HG02981 (cell line): ENCODE results near the gene IFT80.
A peak's percentile ranks its signal among the peaks of the same experiment; 100 is the strongest.
"Not testable (repeated sequence)": the region's sequence is repeated elsewhere in the genome, so short reads cannot be mapped to it uniquely, and the experiment has no call there.

Experiments used
- ATAC-seq: cut with Tn5 transposase; IDR thresholded peaks from one replicate; pipeline ENCODE4 v1.9.1; 2021; ENCODE audit warnings: mild to moderate bottlenecking, moderate library complexity; ENCODE audit not compliant: unreplicated experiment

Gene IFT80

DNA sequence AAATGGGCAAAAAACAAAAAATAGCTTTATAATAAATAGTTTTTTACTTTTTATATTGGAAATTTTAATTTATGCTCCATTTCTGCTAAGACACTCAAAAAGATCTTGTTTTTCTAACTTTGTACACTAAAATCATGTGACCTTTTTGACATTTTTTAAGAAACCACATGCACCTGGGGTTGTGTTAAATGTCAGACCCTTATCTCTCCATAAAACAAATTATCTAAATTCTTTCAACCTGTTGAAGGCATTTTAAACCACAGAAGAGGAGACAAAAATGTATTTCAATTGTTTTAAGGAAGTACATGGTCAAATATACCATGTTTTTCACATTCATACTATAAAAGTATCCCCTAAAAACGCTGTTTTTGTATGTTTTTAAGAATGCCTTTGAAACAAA, 29.2 kb downstream of the IFT80 start:
- no peak for ATAC-seq

DNA sequence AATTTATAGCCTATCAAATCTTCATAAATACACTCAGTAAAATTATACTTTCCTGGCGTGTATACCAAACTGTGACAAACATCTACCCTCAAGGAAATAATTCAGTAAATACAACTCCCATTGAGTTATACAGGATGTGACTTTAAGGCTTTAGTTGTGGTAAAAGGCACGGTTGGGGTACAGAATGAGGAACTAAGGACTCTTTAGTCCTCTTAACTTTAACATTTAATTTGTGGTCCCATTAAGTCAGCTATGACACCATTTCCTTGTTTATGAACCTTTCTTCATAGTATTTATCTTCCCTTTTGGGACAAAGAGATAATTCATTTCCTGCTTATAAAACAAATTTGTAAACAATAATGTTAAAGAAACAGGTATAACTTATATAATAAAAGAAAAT, 30.2 kb downstream of the IFT80 start:
- peak; percentile 92 for ATAC-seq

DNA sequence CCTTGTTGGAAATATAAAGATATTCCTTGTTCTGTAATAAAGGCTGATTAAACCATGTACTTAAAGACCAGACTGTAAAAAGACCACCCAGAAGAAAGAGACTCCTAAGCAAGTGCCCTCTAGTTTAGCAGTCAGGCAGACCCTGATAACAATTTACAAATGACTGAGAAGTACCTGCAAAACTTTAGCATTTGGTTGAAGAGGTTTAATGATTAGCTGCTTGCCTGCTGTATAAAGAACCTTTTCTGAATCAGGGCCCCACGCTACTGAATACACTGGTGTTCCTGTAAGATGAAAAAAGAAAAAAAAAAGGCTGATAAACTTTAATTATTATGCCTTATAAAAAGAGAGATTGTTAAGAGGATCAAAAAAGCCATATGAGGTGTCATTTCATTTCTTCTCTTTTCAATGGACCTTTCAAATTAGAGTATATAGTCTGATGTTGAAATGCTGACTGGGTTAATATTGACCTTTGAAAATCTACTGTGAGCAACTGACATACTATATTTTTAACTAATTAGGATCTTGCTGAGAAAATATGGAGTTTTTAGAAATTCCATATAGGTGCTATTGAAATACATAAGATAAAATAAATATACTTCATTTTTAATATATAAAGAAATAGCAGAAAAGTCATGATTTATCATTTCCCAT, 33.0 kb downstream of the IFT80 start:
- no peak for ATAC-seq

DNA sequence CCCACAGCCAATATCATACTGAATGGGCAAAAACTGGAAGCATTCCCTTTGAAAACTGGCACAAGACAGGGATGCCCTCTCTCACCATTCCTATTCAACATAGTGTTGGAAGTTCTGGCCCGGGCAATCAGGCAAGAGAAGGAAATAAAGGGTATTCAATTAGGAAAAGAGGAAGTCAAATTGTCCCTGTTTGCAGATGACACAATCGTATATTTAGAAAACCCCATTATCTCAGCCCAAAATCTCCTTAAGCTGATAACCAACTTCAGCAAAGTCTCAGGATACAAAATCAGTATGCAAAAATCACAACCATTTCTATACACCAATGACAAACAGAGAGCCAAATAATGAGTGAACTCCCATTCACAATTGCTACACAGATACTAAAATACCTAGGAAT, 36.1 kb downstream of the IFT80 start:
- not testable (repeated sequence) for ATAC-seq

DNA sequence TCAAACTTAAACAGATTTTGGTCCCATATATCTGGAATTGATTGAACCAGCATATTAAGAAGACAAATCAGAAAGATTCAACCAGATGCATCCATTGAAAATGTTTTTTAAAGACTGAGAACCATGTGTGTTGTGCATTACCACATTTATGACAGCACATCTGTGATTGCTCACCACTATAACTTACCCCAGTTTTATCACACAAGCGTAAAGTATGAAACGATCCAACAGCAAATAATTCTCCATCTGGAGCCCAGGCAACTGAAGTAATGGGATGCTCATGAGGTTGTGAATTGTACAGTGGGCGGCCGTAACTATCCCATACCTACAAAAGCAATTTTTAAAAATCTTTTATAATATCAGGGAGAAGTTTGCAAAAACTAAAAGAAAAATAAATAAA, 43.2 kb downstream of the IFT80 start:
- ATAC-seq, result no peak

DNA sequence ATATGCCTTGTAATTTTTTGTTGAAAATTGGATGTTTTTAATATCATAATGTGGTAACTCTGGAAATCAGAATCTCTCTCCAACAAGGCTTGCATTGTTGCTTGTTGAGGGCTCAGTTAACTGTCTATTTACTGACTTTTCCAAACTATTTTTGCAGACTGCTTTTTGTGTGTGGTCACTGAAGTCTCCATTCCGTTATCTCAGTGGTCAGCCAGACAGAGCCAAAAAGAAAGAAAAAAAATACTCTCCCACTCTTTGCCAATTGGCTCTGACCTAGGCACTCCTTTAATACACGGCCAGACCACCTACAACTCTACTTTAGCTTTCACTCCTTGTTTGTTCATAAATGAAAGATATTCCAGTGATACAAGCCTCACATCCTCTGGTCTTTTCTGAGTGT, 52.5 kb downstream of the IFT80 start:
- no peak for ATAC-seq

DNA sequence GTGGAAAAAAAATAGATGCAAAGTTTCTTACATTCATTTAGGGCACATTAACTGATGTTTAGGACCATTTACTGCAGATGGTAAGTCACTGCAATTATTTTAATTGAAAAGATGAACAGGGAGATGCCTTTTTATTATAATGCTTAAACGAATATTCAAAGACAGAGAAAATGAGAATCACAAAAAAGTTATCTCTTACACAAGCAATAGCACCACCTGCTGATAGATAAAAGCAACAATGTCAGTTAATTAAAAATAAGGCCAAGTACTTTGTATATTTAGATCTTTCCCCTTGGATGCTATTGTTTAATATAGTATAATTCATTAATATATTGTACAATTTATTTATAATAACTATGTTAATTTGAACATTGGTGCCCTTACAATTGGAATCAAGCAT, 55.9 kb downstream of the IFT80 start:
- ATAC-seq, result no peak

DNA sequence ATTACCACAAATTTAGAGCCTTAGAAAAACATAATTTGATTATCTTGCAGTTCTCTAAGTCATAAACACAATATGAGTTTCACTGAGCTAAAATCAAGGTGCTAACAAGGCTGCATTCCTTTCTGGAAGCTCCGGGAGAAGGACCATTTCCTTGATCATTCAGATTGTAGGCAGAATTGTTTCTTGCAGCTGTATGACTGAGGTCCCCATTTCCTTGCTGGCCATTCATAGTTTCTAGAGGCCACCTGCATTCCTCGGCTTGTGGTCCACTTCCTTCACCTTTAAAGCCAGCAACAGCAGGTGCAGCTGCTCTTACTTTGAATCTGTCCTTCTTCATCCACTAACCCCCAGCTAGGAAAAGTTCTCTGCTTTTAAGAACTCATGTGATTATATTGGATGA, 58.7 kb downstream of the IFT80 start:
- no peak for ATAC-seq

DNA sequence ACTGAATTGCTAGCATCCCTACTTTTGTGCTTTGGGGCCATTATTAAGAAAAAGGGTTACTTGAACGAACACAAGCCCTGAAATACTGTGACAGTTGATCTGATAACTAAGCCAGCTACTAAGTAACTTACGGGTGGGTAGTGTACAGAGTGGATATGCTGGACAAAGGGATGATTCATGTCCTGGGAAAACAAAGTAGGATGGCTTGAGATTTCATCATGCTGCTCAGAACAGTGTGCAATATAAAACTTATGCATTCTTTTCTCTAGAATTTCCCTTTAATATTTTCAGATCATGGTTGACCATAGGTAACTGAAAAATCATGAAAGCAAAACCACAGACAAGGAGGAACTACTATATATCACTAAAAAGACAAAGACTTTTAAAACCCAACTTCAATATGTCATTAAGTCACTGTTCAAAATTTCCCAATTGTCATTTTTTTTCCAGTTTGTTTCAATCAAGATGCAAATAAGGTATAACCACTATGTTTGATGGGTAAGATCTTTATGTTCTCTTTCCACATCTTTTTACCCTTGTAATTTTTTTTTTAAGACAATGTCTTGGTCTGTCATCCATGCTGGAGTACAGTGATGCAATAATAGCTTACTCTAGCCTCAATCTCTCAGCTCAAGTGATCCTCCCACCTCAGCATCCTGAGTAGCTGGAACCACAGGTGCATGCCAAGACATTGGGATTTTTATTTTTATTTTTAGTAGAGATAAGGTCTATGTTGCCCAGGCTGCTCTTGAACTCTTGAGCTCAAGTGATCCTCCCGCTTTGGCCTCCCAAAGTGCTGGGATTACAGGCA, 67.7 kb downstream of the IFT80 start:
- no peak for ATAC-seq

DNA sequence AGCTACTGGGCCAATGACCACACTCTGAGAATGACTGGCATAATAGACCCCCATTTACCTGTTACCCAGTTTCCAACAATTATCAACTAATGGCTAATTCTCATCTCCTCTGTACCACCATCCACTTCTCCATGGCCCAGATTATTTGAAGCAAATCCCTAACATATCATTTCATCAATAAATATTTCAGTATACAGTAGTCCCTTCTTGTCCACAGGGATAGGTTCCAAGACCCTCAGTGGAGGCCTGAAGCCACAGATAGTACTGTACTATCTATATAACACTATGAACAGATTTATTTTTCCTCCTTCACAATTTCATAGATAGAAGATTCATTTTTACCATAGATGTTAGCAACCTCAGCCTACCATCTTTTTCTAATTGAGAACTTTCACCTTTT, 68.3 kb downstream of the IFT80 start:
- ATAC-seq, result no peak

DNA sequence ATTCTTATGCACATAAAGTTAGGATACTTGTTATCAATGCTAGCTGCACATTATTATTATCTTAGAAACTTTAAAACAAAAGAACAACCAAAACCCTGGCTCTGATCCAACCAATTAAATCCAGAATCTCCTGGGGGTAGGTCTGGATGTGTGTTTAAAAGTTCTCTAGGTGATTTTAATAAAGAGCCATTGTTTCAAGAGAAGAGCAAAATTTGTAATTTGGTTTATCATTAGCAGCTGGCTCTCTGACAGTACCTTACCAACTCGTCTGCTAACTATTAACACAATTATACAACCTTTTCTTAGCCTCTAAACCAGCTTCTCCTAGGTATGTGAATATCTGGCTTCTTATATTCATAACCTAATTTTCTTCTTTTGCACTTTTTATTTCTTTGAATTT, 68.9 kb downstream of the IFT80 start:
- ATAC-seq, result no peak

DNA sequence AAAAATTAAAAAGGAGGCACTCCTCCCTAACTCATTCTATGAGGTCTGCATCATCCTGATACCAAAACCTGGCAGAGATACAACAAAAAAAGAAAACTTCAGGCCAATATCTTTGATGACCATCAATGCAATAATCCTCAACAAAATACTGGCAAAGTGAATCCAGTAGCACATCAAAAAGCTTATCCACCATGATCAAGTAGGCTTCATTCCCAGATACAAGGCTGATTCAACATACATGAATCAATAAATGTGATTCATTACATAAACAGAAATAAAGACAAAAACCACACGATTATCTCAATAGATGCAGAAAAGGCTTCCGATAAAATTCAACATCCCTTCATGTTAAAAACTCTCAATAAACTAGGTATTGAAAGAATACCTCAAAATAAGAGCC, 72.7 kb downstream of the IFT80 start:
- ATAC-seq, result not testable (repeated sequence)

DNA sequence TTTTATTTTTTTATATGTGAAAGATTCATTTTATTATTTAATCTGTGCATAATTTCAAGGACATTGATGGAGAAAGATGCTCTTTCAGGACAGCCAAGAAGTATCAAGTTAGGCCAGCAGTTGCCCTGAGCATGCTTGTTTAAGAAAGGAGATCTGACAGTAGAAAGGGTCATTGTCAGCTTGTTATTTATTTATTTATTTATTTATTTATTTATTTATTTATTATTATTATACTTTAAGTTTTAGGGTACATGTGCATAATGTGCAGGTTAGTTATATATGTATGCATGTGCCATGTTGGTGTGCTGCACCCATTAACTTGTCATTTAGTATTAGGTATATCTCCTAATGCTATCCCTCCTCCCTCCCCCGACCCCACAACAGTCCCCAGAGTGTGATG, 77.2 kb downstream of the IFT80 start:
- ATAC-seq, result not testable (repeated sequence)

DNA sequence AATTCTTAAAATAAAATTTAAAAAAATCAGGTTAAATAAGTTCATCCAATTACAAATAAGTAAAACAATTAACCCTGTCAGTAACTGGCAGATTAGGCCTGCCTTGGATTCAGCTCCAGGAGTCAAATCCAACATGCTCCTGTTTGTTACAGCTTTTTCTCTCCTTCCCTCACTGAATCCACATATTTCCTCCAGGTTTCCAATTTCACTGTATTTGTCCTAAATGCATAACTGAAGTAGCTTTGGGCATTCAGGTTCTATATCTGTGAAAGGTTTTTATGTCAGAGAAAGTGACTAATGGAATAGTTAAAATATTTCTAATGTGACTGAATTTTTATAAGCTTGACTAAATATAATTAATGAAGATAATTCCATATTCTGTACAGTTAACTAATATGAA, 79.7 kb downstream of the IFT80 start:
- no peak for ATAC-seq

DNA sequence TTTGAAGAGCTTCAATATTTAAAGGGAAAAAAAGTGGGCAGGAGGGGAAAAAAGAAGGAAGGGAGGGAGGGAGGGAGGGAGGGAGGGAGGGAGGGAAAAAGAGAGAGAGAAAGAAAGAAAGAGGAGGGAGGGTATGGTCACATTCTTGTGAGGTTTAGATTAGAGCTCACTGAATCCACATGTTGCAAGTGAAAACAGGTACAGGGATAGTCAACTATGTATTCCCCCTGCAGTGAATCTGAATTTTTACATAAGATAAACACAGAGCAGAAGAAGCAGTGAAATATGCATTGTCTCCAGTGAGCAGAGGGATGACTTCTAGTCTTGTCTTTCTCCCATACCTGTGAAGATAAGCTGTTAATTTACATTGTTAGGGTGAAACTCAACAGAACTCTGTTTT, 84.0 kb downstream of the IFT80 start:
- ATAC-seq, result no peak

DNA sequence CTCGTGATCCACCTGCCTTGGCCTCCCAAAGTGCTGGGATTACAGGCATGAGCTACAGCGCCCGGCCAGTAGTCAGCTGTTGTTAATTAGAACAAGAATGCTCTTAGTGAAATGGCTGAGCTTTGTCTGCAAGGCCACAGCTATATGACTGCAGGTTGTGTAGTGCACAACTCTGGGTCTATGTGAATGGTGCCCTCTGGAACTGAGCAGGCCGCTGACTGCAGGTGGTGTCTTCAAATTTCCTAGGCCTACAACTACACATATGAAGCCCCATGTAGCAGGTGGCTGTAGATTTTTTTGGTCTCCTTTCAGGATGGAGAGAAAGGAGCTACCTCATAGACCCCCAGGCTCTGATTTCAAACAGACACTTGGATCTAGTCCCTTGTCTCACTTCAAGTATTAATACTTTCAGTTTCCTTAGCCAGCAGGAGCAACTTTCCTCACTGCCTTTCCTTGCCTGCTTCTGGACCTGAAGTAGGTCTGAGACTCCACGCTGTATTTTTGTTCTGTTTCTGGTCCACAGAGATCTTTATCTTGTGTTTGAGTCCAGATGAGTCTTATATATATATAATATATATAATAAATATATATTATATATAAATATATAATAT, 86.9 kb downstream of the IFT80 start:
- ATAC-seq, result no peak

DNA sequence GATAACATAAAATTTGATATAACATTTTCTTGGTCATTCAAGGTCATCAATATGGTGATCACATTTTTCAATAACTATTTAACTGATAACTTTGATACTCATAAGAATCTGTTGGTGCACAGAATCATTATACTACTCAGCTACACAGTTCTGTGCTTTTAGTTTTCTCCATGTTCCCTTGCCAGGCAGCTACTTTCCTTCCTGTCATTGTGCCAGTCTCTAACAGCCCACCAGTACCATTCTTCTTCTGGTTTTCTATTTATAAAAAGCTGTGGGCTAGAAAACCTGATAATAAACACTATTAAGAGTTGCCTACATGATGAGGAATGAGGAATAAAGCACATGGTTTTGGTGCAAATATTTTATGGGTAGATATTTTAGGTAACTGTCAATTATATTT, 96.2 kb downstream of the IFT80 start:
- ATAC-seq, result no peak

DNA sequence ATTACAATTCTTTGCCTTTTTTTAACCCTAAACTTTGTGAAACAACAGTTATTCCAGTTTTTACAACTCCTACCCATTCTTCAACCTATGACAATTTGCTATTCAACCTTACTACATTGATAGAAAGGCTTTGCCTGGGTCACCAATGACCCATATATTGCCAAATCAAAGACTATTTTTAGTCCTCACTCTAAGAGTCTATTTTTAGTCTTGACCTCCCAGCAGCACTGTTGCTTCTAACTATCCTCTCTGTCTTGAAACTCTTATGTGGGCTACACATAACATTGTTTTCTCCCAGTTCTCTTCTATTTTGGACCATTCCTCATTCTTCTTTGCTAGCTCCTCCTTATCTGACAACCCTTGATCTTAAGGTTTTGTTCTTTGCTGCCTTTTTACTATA, 102.4 kb downstream of the IFT80 start:
- ATAC-seq, result no peak

DNA sequence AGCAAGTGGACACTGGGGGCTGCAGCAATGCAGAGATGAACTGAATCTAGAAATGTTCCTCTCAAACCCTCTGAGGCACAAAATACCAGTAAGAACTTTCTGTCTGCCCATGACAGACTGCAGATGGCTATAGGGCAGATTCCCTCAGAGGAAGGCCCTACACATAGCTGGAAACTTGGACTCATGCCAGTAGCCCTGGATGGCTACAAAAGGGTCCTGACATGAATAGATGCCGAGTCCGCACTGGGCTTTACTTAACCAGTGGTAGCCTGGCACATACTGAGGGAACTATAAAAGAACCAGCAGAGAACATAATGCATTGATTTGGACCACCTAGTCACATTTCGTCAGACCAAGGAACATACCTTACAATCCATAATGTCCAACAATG, 107.1 kb downstream of the IFT80 start:
- ATAC-seq, result no peak

DNA sequence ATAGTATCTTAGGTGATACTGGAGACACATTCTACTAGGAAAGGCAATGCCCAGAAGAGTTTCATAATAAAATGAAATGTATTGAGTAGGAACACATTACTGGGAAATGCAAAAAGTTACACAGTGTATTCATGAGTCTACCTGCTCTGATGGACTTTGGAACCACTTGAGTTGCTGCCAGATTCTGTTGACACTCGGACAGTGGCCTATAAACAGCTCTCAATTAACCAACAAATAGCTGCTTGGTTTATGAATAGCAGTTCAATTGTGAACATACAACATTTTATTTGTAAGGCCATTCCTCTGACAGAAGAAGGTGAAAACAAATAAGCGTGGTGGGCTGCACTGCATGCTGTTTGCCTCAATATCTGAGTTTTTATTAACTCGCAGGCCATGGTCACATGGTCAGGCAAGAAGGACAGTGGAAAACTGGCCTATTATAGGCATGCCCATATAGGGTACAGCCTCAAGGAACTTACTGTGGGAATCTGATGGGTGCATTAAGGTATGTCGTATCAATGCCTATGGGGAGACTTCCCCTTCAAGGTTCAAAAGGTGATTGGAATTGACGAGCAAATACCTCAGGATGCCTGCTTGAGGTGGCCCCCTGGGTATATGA, 107.6 kb downstream of the IFT80 start:
- ATAC-seq, result no peak

DNA sequence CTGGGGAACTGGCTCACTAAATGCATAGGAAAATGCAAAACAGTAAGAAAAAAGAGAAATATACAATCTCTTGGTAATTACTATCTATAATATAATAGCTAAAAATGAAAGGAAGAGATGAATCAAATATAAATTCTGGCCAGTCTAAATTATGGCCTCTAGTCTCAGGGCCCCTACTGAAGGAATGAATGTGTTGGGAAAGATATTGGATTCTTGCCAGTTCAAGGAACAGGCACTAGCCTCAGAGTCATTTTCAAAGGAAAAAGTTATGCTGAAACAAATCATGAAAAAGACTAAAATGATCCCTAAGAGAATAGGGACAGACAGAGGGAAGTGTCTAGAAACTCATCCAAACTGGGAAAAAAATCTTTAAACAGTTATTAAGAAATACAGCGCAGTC, 111.4 kb downstream of the IFT80 start:
- ATAC-seq, result no peak

DNA sequence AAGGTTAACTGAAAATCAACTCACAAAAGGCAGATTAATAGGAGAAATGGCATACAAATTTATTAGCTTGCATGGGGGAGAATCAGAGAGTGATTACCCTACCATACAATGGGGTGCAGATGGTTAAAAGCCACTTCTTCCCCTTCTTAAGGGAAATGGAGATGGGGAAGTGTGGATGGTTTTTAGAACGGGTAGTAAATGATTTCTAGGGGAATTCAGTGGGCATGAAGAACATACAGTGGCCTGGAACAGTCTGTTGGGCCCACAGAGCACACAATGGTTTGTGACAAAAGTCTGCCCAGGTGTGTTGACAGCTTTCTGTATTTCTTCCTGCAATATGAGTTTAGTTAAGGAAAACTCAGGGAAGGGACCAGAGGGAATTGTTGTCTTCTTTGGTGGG, 112.8 kb downstream of the IFT80 start:
- peak; percentile 51 for ATAC-seq
